Brain microvascular endothelial cell (primary cell): ENCODE measurements around the gene KEL.

Experiments used
- DNase-seq: peaks from one replicate; pipeline ENCODE4 v3.0.0-alpha.2; 2020
- H3K27ac ChIP-seq: fragments of 250-450 bp; sonication (Bioruptor Pico); 2 replicates; pipeline ENCODE4 v1.5.1; 2020; ENCODE audit warnings: mild to moderate bottlenecking, moderate library complexity
- H3K27me3 ChIP-seq: fragments of 250-450 bp; sonication (Bioruptor Pico); replicated peaks from 2 replicates; pipeline ENCODE4 v1.5.1; 2020; ENCODE audit warnings: mild to moderate bottlenecking
- H3K36me3 ChIP-seq: fragments of 250-450 bp; sonication (Bioruptor Pico); replicated peaks from 2 replicates; pipeline ENCODE4 v1.5.1; 2020; ENCODE audit warnings: mild to moderate bottlenecking
- H3K4me3 ChIP-seq: 2 replicates; pipeline ENCODE4 v1.5.1; 2011; ENCODE audit warnings: low read depth, mild to moderate bottlenecking, control low read depth, low read length, moderate library complexity
- in situ Hi-C: cut with HindIII; loops from 2 replicates; pipeline ENCODE4 v1.10.0; 2017; ENCODE audit warnings: low sequenced_read_pairs, low pct_ligation_motif_present
- TF ChIP-seq, protein P1 (sequence below): IDR thresholded peaks from 2 replicates; pipeline ENCODE4 v1.5.1; 2011; ENCODE audit warnings: low read depth, mild to moderate bottlenecking, moderate library complexity, low read length, control low read depth, inconsistent platforms; ENCODE audit errors: missing control alignments

The KEL gene

DNA sequence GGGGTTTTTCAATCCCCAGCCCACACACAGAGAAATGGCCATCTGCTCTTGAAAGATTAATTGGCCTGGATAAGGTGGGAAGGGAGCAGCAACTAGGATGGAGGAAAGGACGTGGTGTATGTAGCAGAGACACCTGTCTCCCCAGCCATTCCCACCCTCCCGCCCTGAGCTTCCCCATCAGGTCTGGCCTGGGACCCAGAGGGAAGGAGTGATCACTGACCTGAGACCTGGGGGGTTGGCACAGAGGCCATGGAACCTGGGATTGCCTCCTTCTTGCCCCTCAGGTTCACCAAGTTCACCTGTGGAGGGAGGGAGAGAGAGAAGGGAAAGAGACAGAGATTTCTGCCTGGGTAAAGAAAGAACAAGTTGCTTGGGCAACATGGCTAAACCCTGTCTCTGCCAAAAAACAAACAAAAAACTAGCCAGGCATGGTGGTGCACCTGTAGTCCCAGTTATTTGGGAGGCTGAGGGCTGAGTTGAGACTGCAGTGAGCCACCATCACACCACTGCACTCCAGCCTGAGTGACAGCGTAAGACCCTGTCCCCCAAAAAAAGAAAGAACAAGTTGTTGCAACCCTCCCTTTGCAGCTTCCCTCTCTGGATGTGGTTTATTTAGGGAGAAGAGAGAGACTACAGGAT is 65.3 kb downstream of the KEL start:
- Histone ChIP-seq H3K27ac (no peak overlapping the region), H3K27me3 (peaks cover 5% of the 10 kb centered on the region), H3K36me3 (no peaks in the 10 kb centered on the region), H3K4me3 (no peak overlapping the region)
- DNase-seq, result no peak
- in situ Hi-C loops, result no loop called here
- TF ChIP-seq, protein P1, sequence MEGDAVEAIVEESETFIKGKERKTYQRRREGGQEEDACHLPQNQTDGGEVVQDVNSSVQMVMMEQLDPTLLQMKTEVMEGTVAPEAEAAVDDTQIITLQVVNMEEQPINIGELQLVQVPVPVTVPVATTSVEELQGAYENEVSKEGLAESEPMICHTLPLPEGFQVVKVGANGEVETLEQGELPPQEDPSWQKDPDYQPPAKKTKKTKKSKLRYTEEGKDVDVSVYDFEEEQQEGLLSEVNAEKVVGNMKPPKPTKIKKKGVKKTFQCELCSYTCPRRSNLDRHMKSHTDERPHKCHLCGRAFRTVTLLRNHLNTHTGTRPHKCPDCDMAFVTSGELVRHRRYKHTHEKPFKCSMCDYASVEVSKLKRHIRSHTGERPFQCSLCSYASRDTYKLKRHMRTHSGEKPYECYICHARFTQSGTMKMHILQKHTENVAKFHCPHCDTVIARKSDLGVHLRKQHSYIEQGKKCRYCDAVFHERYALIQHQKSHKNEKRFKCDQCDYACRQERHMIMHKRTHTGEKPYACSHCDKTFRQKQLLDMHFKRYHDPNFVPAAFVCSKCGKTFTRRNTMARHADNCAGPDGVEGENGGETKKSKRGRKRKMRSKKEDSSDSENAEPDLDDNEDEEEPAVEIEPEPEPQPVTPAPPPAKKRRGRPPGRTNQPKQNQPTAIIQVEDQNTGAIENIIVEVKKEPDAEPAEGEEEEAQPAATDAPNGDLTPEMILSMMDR, result no peak

DNA sequence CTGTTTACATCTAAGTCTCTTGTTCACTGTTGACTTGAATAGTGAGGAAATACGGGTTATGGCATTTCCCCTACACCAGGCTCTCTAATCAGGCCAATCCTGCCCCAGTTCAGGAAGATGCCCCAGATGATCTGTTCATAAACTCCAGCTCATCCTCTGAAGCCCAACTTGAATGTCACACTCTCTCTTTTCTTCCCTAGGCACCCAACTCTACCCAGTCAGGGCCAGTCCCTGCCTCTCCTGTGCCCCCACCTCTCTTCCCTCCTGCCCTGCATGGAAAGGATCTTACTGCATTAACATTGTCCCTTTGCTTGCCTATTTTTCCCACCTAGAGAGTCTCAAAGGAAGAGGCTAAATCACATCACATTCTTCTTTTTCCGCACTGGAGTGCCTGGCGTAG is 66.0 kb downstream of the KEL start:
- TF ChIP-seq, protein P1, result no peak
- Histone ChIP-seq H3K27ac (no peak overlapping the region), H3K4me3 (no peak overlapping the region), H3K27me3 (peaks cover 5% of the 10 kb centered on the region), H3K36me3 (no peaks in the 10 kb centered on the region)
- in situ Hi-C loops, result no loop called here
- DNase-seq, result no peak

DNA sequence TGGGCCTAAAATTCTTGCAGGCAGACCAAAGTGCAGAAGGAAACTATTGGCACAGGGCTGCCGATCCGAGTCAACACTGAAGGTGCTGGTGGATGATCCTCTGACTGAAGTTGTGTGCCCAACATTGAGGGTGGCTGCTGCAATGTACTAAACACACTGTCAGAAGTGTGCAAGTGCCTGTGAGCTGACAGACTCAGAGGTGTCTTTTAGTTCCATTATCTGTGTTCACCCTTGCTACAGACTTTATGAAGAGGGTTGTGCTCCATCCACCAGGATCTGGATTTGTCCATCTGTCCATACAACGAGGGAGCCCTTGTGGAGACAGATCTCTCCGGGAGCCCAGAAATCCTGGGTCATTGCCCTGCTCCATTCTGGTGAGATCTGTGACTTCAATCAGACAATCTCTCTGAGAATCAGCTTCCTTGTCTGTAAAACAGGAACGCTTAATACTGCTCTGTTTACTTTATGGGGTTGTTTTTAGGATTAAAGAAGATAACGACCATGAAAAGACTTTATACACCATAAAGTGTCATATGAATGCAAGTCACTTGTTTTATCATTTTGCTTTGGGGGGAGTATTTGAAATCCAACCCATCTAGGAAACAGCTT is 67.1 kb downstream of the KEL start:
- in situ Hi-C loops, result no loop called here

DNA sequence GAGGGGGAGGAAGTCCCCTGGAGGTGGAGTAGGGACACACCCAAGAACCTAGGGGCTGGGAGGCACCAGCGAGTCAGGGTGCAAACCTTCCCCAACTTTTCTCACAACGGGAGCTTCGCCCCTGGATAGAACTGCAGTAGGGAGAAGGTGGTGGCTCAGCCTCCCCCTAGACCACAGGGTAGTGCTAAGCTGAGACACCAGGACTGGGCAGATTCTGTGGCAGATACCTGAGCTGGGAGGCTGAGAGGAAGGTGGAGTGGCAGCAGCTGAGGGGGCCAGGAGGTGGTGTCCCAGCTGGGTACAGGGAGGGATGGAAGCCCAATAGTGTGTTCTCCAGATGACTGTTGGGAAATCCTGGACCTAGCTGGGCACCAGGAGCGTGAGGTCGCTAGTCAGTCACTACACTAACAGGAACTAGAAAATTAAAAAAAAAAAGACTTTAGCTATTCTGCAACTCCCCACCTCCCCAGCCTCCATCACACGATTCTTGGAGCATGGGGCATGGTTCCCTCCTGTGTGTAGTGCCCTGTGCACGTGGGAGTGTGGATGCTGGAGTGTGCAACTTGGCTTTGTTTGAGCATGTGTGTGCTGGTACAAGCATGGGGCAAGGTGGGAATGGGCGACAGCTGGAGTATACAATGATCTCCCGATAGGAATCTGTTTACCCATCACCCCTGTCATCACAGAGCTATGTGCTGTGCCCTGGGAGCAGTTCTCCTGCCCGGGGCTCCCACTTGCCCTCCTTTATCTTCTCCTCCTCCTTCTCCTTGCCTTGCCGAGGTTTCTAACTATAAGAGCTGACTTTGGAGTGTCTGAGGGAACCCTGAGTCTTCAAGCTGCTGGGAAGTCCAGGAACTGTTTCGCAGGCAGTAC is 67.8 kb downstream of the KEL start:
- in situ Hi-C loops, result no loop called here
- H3K36me3 ChIP-seq, result no peaks in the 10 kb centered on the region
- no peak for DNase-seq
- no peak overlapping the region for H3K4me3 ChIP-seq
- H3K27me3 ChIP-seq, result peaks cover 5% of the 10 kb centered on the region
- no peak overlapping the region for H3K27ac ChIP-seq
- TF ChIP-seq, protein P1, result no peak

More for the DNA sequence above, 67.1 kb downstream of the KEL start:
- DNase-seq, result no peak
- Histone ChIP-seq H3K27ac (no peak overlapping the region), H3K36me3 (no peaks in the 10 kb centered on the region), H3K4me3 (no peak overlapping the region), H3K27me3 (peaks cover 5% of the 10 kb centered on the region)
- TF ChIP-seq, protein P1, result no peak

DNA sequence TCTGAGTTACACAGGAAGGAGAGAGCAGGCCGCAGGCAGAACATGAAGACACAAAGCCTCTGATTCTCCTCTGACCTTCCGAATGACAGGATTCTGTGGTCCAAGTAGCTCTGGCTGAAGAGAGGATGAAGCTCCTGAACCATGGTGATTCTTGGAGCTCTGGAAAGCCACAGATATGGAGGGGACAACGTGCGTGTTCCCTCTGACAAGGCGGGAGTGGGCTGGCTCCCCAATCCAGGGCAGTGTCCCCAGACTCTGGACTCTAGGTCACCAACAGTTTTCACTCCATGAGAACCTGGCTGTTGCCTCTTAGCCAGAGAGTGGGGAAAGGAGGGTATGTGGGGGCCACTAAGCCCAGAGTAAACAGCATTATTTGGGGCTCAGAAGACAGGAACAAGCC is 69.2 kb downstream of the KEL start:
- Histone ChIP-seq H3K27ac (no peak overlapping the region), H3K4me3 (no peak overlapping the region), H3K36me3 (no peaks in the 10 kb centered on the region), H3K27me3 (peaks cover 5% of the 10 kb centered on the region)
- no peak for DNase-seq
- TF ChIP-seq, protein P1, result no peak
- in situ Hi-C loops, result no loop called here
